HL-60/S4 treated with retinoic acid at 250 ng/mL for 4 days and 3 days (cell line): ENCODE measurements around the gene ITPR2.
"Not testable (repeated sequence)": the region's sequence is repeated elsewhere in the genome, so short reads cannot be mapped to it uniquely, and the experiment has no call there.

Experiments used
- in situ Hi-C: fragments of 300-500 bp; cut with MboI; formaldehyde crosslinking; loops from 2 replicates; pipeline ENCODE4 v1.7.0; 2022; ENCODE audit warnings: low sequenced_read_pairs

ITPR2 gene

DNA sequence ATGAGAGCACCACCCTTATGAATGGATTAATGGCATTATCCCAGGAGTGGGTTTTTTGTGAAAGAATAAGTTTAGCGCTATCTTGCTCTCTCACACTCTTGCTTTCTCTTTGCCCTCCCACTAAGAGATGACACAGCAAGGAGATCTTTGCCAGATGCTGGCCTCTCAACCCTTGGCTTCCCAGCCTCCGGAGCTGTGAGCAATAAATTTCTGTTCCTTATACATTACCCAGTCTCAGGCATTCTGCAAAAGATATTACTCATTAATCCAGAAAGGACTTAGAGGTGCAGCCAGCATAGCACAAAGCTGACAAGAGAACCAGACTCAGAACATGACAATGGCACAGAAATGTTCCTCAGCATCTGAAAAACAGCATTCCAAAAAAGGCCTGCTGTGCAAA lies 190.6 kb downstream of the ITPR2 start:
- in situ Hi-C loops = no loop called here

DNA sequence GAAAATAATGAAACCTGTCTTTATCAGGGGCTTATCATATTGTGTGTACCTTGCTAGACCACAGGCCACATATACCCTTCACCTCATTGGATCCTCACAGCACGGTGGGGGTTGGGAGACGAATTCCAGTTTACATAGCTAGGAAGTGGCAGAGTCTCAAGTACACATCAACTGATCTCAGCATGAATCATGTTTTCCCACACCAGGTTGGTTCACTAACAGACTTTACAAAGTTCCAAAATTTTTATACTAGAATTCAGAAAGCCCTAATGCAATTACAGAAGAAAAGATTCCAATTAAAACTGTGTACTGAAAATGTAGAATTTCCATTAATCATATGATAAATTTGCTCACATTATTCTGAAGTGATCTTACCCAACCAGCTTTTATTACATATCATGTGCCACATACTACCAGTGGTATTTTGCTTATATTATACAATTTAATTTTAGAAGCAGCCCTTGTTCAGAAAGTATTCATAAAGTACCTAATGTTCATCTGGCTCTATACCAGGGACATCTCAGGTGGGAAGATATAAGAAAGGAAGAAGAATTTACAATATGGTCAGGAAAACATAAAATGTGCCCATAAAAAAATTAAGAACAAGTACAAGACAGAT lies 196.2 kb downstream of the ITPR2 start:
- in situ Hi-C loops = no loop called here

DNA sequence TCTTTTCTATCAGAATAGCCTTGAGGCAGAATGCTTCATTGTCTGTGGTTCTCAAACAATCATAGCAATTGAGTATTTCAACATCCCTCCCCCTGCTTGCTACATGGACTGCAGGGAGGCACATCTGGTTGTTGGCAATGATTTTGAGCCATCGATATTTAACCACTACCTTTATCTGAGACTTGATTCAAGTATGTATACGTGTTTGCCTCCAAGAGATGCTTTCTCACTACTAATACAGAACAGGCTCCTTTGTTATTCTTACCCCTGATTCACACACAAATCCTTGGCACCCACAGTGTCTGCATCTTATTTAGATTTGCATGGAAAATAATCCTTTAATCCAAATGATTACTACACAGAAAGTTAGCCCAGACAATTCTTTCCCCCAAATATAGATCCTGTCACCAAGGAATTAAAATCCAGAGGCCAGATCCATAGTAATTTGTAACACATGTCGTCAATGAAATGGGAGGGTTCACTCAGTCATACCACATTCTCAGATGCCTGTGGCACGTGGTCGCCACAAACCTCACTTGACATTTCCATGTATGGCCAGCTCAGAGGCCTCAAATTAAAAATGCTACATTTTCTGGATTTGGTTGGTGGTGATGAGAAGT lies 199.3 kb downstream of the ITPR2 start:
- in situ Hi-C loops = no loop called here

DNA sequence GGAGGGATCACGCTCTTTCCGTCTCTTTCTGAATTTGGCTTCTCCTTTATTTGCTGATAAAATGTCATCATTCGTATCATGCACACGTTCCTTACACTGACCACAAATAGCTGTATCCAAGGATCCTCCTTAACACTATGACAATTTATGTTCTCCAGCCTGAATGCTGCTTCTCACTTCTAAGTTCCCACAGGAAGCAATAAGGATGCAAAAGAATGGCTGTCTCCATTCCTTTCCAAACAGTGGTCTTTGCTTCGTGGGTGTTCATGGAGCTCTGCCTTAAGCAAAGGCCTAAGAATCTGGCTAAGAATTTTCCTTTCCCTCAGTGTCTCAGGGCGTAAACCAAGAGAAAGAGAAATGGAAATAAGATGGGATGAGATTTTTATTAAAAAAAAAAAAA lies 200.2 kb downstream of the ITPR2 start:
- in situ Hi-C loops = no loop called here

DNA sequence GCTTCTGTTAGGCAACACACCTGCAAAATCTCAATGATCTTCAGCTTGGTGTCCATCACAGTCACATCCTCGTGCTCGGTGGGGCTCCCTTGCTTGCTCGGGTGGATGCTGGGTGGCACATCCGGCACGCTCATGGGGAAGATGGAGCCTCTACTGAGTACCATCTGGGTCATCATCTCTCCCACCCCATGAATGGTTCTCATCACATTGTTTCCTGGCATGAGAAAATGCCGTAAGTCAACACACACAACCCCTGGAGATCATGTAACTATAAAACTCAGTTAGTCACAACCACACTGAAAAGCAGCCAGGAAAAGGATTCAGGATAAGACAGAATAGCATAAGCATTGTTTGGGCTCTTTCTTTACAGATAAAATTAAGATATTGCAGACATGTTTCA lies 201.1 kb downstream of the ITPR2 start:
- in situ Hi-C loops = no loop called here

DNA sequence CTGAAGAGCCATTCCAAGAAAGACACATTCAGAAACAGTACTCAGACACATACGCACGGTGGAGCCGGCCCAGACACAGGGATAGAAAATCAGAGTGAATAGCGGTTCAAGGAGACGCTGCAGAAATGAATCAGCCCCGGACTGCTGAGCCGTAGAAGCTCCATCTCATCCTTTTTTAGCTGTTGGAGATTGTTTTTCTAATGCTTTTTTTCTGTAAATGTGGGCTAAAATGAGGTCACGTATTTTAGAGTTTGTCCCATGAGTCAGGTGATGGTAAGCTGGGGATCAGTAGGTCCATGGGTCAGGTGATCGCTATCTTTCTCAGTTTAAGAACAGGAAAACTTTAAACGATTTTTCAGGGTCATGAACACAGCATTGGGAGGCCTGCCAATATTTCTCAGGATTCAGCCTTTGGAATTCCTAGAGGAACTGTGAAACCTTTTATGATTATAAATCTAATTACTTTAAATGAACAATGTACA lies 202.4 kb downstream of the ITPR2 start:
- in situ Hi-C loops = no loop called here

DNA sequence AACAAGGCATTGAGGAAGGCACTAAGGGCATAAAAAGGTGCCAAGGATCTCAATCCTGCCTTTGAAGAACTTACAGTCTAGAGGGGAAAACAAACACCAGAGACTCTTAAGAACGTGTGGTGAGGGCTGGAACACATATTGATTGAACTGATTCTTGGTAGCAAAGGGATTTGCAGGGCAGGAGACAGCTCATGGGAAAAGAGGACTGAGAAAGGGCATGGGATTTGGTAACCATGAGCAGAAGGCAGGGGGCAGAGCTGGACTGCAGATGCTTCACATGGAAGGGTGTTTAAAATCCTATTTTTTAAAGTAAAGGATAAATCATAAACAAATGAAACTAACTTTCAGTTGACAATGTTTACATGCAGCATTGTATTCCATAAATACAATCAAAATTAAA lies 203.1 kb downstream of the ITPR2 start:
- in situ Hi-C loops = no loop called here

DNA sequence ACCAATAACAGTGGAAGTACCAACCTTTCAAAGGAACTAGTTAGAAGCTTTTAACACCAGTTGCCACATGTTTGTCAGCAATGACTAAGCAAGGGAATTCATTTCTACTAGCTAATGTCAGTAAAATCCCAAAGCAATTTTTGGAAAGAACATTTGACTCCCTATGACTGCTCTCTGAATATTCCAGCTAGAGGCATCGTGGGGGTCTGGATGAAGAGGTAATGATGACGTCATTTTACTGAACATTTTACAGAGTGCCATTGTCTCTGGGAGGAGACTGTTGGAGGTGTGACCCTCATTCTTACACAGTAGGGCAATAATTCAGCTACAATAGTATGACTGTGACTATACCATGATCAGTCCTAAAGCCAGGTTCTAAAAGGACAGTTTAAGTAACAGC lies 204.8 kb downstream of the ITPR2 start:
- in situ Hi-C loops = no loop called here

DNA sequence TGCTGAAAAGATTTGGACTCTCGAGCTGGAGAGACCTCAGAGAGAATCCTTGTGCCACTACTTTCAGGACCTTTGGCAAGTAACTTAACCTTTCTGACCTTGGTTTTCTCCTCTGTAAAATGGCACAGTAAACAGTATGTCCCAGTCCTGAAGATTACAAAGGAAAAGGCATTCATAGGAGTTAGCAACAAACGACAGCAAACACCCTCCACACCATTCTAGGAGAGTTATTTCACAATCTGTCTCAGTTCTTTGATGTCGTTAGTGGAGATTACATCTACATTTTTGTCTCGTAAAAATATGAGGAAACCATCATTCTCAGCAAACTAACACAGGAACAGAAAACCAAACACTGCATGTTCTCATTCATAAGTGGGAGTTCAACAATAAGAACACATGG lies 205.7 kb downstream of the ITPR2 start:
- in situ Hi-C loops = no loop called here

DNA sequence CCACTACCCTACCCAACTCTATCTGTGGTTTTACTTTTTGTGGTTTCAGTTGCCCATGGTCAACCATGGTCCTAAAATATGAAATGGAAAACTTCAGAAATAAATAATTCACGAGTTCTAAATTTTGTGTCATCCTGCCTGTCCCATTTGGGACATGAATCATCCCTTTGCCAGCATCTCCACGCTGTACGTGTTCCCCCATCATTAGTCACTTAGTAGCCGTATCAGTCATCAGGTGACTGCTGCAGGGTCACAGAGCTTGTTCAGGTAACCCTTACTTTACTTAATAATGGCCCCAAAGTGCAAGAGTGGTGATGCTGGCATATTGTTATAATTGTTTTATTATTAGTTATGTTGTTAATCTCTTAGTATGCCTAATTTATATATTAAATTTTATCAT lies 209.9 kb downstream of the ITPR2 start:
- in situ Hi-C loops = no loop called here

DNA sequence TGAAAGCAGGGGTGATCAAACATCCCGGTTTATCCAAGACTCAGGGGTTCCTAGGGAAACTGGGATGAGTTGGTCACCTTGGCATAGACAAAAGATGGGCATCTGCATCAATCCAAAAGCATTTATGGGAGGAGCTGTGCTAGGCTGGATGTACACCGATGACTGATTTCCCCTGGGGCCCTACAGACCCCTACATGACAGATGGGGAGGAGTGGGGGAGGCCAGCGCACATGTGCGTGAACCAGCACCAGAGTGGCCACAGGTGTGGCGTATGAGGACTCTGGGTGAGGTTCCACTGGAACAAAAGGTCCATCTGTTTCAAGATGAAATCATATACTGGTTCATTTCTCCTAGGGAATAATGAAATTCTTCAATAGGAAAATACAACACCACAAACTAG lies 210.4 kb downstream of the ITPR2 start:
- in situ Hi-C loops = no loop called here

DNA sequence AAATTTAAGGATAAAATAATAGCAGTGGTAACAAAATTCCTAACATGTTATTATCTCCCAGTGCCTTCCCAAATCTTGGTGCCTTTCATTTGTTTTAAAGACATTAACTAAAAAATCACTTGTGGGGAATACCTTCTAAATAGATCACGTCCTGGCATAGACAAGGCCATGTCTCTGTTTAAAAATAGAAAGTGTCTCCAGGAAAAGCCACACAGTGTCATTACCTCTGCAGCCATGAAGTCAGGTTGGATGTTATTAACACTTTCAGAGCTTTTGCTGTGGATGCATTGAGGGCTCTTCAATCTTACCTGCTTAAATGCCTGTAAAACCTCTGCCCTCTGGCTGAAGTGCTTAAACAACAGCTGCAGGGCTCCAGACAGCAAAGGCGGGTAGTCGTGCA lies 211.1 kb downstream of the ITPR2 start:
- in situ Hi-C loops = no loop called here

DNA sequence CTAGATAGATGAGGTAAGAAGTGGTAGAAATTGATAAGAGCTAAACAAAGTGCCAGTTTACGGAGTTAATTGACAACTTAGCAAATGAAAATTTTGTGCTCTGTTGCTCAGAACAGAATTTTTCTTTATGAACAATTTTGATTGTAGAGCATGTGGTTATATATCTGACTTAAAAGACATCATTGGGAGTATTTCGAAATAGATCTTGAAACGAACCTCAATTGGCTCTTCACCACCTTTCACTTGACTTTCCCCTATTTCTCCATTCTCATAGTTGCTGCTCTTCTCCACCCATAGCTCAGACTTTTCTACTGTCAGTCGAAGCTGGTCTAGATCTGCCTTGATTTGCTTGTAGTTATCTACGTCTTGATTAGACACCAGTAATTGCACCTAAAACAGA lies 212.1 kb downstream of the ITPR2 start:
- in situ Hi-C loops = no loop called here

DNA sequence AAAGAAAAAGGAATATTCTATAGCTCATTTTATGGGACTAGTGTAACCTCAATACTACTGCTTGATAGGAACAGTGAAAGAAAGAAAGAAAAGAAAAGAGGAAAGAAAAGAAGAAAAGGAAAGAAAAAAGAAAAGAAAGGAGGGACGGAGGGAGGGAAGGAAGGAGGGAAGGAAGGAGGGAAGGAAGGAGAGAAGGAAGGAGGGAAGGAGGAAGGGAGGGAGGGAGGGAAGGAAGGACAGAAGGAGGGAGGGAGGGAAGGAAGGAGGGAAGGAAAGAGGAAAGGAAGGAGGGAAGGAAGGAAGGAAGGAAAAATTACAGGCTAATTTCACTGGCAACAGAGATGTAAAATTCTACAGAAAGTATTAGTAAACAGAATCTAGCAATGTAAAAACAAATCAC lies 215.5 kb downstream of the ITPR2 start:
- in situ Hi-C loops = no loop called here

DNA sequence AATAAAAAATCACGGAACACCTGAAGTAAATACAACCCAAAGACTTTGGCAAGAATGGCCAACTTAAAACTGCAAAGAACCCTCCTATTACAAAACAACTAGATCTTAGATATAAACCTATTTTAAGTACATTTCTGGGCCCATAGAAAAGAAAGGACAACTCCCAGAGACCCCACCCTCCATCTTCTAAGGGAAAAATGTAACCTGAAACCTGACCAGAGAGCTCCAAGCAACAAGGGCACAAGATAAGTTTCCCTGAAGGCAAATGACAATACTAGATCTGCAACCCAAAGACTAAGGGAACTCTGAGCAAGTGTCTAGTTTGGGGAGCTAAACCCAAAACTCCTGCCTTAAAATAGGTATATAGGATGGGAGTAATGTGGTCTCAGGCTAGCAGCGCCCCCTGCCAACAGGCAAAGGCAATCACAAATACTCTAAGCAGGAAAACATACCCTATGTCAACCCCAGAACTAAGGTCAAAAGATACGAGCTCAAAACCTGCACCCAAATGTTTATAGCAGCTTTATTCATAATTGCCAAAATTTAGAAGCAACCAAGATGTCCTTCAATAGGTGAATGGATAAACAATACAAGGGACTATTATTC lies 218.9 kb downstream of the ITPR2 start:
- in situ Hi-C loops = no loop called here

DNA sequence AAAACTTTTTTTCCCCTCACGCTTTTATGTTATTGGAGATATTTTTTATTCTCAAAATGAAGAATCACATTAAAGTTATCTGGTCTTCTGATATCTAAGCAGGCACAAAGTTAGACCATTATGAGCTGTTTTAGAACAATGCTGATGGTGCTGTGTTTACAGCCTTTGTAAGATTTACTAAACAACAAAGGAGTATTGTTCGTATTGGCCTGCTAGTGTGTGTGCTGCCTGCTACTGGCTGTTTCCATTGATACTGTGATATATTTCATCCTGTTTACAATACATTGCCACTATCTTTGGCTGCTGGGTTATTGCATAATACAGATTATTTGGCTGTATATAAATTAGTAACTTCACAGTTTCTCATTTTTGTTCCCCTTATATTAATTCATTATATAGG lies 220.8 kb downstream of the ITPR2 start:
- in situ Hi-C loops = no loop called here

DNA sequence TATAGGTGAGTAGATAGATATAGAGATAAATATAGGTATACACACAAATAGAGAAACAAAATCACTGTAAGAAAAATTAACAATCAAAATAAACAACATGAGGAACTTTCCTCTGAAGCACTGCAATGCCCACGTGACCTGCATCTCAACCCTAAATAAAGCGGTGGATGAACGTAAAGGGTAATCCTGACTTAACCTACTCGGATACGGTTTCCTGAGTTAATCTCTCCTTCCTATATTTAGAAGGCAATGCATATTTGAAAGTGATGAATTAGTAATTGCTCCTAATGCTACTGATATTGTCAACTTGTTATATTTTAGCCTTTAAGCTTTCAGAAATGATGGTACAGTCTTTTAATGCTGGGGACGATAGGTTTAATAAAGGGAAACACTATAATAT lies 221.4 kb downstream of the ITPR2 start:
- in situ Hi-C loops = no loop called here

DNA sequence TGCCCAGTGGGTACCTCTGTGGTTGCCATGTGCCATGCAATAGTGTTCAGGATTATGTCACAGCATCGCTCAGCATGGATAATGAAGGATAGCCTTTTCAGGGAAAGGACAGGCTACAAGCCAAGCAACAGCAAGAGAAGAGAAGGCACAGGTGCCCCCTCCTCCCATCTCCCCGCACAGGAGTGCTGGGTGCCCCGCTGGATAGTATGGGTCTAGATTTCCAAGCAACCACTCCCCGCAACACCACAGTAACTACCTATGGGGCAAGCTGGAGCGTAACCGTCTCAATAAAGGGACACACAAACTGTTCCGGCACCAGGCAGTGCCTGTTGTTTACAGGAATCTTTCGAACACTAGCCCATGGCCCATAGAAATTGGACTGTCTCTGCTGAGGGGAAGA lies 222.2 kb downstream of the ITPR2 start:
- in situ Hi-C loops = no loop called here

DNA sequence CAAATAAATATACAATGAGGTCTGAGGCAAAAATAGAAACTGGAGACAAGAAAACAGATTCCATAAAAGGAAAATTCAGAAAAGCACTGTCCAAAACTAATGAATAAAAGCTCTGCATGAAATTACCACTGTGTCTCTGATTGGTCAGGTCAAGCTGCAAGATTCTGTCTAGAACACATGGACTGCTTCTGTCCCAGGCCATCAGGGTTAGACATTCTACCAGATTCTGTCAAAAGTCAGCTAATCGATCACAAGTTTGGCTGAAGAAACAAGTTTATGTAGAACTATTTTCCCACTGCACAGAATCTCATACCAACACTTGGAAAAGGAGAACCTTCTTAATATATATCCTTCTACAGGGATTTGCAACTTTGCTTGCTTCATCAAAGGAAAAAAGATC lies 223.0 kb downstream of the ITPR2 start:
- in situ Hi-C loops = no loop called here

DNA sequence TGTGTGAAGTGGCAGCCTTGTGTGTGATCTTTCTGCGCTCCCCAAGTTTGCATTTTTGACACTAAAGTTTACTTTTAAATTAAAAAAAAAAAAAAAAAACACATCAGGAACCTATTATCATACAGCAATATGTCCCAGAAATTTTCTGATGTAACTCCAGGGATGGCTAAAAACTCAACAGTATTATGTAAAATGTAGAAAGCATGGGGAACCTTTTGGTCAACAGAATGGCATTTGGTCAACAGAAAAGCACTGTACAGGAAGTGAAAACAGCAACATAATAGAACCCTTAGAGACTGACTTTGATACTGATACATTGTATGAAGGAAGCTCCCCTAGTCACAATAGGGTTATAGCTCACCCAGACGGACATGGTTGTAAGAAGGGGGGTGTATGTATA lies 224.3 kb downstream of the ITPR2 start:
- in situ Hi-C loops = no loop called here

DNA sequence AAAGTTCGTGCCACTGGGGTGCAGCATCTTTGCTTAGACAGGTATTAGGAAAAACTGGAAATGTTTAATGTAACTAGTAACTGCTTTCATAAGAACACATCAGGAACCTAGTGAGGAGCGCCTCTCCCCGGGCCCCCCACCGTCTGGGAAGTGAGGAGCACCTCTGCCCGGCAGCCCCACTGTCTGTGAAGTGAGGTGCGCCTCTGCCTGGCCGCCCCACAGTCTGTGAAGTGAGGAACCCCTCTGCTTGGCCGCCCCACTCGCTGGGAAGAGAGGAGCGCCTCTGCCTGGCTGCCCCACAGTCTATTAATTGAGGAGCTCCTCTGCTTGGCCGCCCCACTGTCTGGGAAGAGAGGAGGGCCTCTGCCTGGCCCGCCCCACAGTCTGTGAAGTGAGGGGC lies 224.7 kb downstream of the ITPR2 start:
- in situ Hi-C loops = no loop called here

DNA sequence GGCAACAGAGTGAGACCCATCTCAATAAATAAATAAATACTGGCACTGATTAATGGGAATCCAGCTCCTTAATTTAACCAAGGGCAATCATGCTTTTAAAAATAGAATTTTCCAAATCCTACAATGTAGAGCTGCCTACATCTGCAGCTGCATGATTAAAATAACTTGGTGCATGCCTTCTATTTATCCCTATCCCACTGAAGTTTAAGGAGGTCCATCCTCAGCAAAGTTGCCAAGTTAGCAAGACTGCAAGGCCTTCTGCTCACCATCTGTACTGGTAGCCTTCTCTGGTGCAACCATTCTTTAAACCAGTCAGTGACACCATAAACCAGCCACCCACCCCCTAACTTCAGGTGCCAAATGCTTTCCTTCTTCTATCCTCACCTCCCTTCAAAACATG lies 226.1 kb downstream of the ITPR2 start:
- in situ Hi-C loops = no loop called here

DNA sequence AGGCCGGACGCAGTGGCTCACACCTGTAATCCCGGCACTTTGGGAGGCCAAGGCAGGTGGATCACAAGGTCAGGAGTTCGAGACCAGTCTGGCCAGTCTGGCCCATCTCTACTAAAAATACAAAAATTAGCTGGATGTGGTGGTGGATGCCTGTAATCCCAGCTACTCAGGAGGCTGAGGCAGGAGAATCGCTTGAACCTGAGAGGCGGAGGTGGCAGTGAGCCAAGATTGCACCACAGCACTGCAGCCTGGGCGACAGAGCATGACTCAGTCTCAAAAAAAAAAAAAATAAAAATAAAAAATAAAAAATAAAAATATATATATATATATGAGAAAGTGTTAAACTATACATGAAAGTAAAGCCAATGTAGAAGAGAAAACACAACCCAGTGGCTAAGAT lies 228.2 kb downstream of the ITPR2 start:
- in situ Hi-C loops = not testable (repeated sequence)
